ENCODE results near the gene CAPN10. TPM values are rescaled to one million over a fixed set of nuclear protein-coding genes. Genes with fewer than 3 reads are reported as not detected.

The CAPN10 gene
- total and polyA plus RNA-seq, 2 donors (not counting 3 experiments of a cell fraction or from before 2014, with no cell fraction given) = 25.2 to 39.9 TPM

DNA sequence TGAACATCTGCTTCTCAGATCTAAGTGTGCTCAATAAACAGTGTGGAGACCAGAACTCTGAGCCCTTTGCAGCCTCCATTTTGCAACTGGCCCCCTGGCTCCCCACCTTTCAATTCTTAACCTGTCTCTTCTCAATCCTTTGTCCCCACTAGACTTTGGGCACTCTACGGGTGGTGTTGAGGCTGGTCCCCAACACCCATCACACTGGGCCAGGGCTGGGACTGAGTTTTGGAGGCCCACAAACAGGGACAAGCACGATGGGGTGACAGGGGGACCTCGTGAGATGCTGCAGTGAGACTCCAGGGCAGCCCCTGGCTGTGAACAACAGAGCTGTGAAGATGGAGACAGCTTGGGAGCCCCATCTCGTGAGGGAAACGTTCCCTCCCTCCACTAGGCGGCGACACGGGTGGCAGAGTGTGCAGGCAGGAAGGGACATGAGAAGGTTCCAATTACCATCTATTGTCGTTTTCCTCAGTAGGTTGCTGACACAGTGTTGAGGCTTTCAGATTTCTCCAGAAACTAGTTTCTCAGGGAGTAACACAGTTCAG is 29.9 kb upstream of the CAPN10 start:
- no TSS peak for BruUV-seq (replicated peaks)
- peaks cover 0 to 2% of the 10 kb centered on the region in 2 experiments for H3K36me3 ChIP-seq (ENCODE audit: control insufficient read depth in 2 of 2, extremely low read depth in 1 of 2, insufficient read depth in 2 of 2, low read length in 2 of 2)
- H4K20me1 ChIP-seq (replicated peaks; ENCODE audit: control insufficient read depth, extremely low read depth, insufficient read depth, low read length) = no peaks in the 10 kb centered on the region
- peaks cover 13% of the 10 kb centered on the region for H3K79me2 ChIP-seq (ENCODE audit: control insufficient read depth, insufficient read depth, low read length)
- peaks cover 26% of the 10 kb centered on the region for H3K4me1 ChIP-seq (ENCODE audit: control insufficient read depth, extremely low read depth, insufficient read depth, low read length)
- DNase-seq (ENCODE audit: low read depth, low spot score) (peak; percentile 32), FAIRE-seq (peak; percentile 85)
- no peaks in the 10 kb centered on the region for H3K9me1 ChIP-seq (replicated peaks; ENCODE audit: control insufficient read depth, extremely low read depth, insufficient read depth, low read length)
- intact Hi-C loops (cut with micrococcal nuclease) = no loop called here
- H3K9me3 ChIP-seq (replicated peaks; ENCODE audit: control insufficient read depth, insufficient read depth, low read length) = no peaks in the 10 kb centered on the region
- dilution Hi-C loops (cut with MboI; ENCODE audit: extremely low pct_ligation_motif_present, low sequenced_read_pairs) = no loop called here
- no peak overlapping the region for H3K4me3 ChIP-seq (replicated peaks in 1 of 3; ENCODE audit: insufficient read depth in 1 of 3, low read depth in 1 of 3, low read length in 3 of 3)
- no peak overlapping the region for H2AFZ ChIP-seq (ENCODE audit: low read depth, low read length)
- H3K9ac ChIP-seq (replicated peaks; ENCODE audit: extremely low read depth, insufficient read depth, low read length) = no peak overlapping the region
- H3K27ac ChIP-seq (ENCODE audit: insufficient read depth, low read depth, low read length) = no peak overlapping the region
- CTCF ChIA-PET = interaction anchor here (0.5 to 4.3 kb wide), 6 partner anchors 10 to 319 kb away, joined by 3 to 22 read pairs (median 6); partner anchors contain the start of gene CAPN10
- no peaks in the 10 kb centered on the region for H3K27me3 ChIP-seq (ENCODE audit: control insufficient read depth in 2 of 2, insufficient read depth in 2 of 2, low read length in 2 of 2)
- POLR2A ChIA-PET = no interaction called here
- peak; percentile 56 to 57 for TF ChIP-seq CTCF (IDR thresholded peaks at IDR 0.05; ENCODE audit: extremely low read depth in 1 of 2, insufficient read depth in 1 of 2, low read depth in 1 of 2, low read length in 2 of 2)
- TF ChIP-seq MYC (IDR thresholded peaks at IDR 0.05; ENCODE audit: low read depth, low read length) = no peak
- peak overlapping the region; percentile 63 for H3K4me2 ChIP-seq (ENCODE audit: insufficient read depth, low read length)

DNA sequence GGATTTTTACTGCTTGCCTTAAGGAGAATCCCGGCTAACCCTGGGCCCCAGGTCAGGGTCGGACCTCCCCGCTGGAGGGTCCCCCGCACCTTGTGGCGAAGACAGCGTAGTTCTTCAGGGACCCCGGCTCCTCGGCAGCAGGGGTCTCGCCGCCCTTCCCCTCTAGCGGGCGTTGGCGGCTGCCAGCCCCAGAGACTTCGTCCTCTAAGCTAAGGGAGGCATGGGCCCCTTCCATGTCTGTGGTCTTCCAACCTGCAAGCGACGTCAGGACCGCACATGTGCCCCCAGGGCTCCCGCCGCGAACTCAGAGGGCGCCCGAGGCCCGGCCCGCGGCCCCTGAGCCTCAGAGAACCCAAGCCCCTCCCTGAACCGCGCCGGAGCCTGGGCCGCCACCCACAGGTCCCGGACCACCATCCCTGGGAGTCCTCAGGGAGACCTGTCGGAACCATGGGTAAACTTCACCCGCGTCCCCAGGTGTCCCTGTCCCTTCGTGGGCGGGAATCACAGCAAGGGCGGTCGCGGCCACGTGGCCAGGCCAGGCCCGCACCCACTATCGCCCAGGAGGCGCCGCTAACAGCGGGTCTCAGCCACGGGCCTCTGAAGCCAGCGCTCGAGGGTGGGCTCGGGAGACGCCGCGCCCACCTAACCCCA is 29.3 kb upstream of the CAPN10 start:
- H3K27ac ChIP-seq (ENCODE audit: insufficient read depth, low read depth, low read length) = no peak overlapping the region
- DNase-seq (ENCODE audit: low read depth, low spot score) = no peak
- H3K9ac ChIP-seq (replicated peaks; ENCODE audit: extremely low read depth, insufficient read depth, low read length) = peak overlapping the region; percentile 27
- no peak for TF ChIP-seq FOS (IDR thresholded peaks at IDR 0.05; ENCODE audit: borderline replicate concordance, insufficient read depth, low read length)
- no peak for TF ChIP-seq MAX (IDR thresholded peaks at IDR 0.05; ENCODE audit: insufficient read depth, insufficient read length)
- H3K9me1 ChIP-seq (replicated peaks; ENCODE audit: control insufficient read depth, extremely low read depth, insufficient read depth, low read length) = no peaks in the 10 kb centered on the region
- BruUV-seq (replicated peaks) = no TSS peak
- H3K4me2 ChIP-seq (ENCODE audit: insufficient read depth, low read length) = peak overlapping the region; percentile 63
- H3K4me1 ChIP-seq (ENCODE audit: control insufficient read depth, extremely low read depth, insufficient read depth, low read length) = peaks cover 32% of the 10 kb centered on the region
- no peaks in the 10 kb centered on the region for H4K20me1 ChIP-seq (replicated peaks; ENCODE audit: control insufficient read depth, extremely low read depth, insufficient read depth, low read length)
- intact Hi-C loops (cut with micrococcal nuclease) (no loop called here), dilution Hi-C loops (cut with MboI; ENCODE audit: extremely low pct_ligation_motif_present, low sequenced_read_pairs) (no loop called here)
- peaks cover 0 to 2% of the 10 kb centered on the region in 2 experiments for H3K36me3 ChIP-seq (ENCODE audit: control insufficient read depth in 2 of 2, extremely low read depth in 1 of 2, insufficient read depth in 2 of 2, low read length in 2 of 2)
- H3K27me3 ChIP-seq (ENCODE audit: control insufficient read depth in 2 of 2, insufficient read depth in 2 of 2, low read length in 2 of 2) = no peaks in the 10 kb centered on the region
- H3K79me2 ChIP-seq (ENCODE audit: control insufficient read depth, insufficient read depth, low read length) = peaks cover 13% of the 10 kb centered on the region
- H3K9me3 ChIP-seq (replicated peaks; ENCODE audit: control insufficient read depth, insufficient read depth, low read length) = no peaks in the 10 kb centered on the region
- peak overlapping the region in 2 of 3 experiments; percentile 10 to 39 for H3K4me3 ChIP-seq (replicated peaks in 1 of 3; ENCODE audit: insufficient read depth in 1 of 3, low read depth in 1 of 3, low read length in 3 of 3)
- CTCF ChIA-PET = interaction anchor here (0.5 to 4.3 kb wide), 6 partner anchors 9 to 320 kb away, joined by 3 to 22 read pairs (median 6); partner anchors contain the start of gene CAPN10
- POLR2A ChIA-PET = no interaction called here
- peak overlapping the region; percentile 50 for H2AFZ ChIP-seq (ENCODE audit: low read depth, low read length)
- FAIRE-seq = no peak

Data from endothelial cell of umbilical vein (primary cell).